CD14-positive monocyte (primary cell): ENCODE data around the gene PHACTR3. TPM values are rescaled to one million over a fixed set of nuclear protein-coding genes. Genes with fewer than 3 reads are reported as not detected.

Experiments
- DNase-seq, 3 donors: peaks; one replicate each; pipeline ENCODE4 v3.0.0-alpha.2; 2011 to 2022
- H2AFZ ChIP-seq: 2 replicates; pipeline ENCODE4 v1.6.0; 2012; ENCODE audit warnings: mild to moderate bottlenecking, low read depth, low read length, inconsistent platforms; ENCODE audit not compliant: insufficient read depth, poor library complexity, severe bottlenecking
- H3K27ac ChIP-seq, 2 donors: 1 replicate in 1 of 2; 2 replicates in 1 of 2; pipeline ENCODE4 v1.5.1; 2012 to 2013; ENCODE audit warnings: low read length in 2 of 2, control low read depth in 1 of 2, inconsistent platforms in 1 of 2, low read depth in 1 of 2, mild to moderate bottlenecking in 1 of 2
- H3K27me3 ChIP-seq, 2 donors: one replicate each; pipeline versions ENCODE4 v1.6.0 to v1.6.1; 2011 to 2013; ENCODE audit warnings: low read length in 2 of 2; ENCODE audit not compliant: control insufficient read depth in 2 of 2, insufficient read depth in 2 of 2
- H3K36me3 ChIP-seq, 2 donors: replicated peaks in 1 of 2; 1 replicate in 1 of 2; 2 replicates in 1 of 2; pipeline versions ENCODE4 v1.5.1 to v1.6.1; 2012 to 2013; ENCODE audit warnings: low read length in 2 of 2, control low read depth in 1 of 2, inconsistent platforms in 1 of 2, mild to moderate bottlenecking in 1 of 2; ENCODE audit not compliant: insufficient read depth in 2 of 2, control insufficient read depth in 1 of 2
- H3K4me1 ChIP-seq, 2 donors: 1 replicate in 1 of 2; 2 replicates in 1 of 2; pipeline versions ENCODE4 v1.5.1 to v1.6.1; 2012 to 2013; ENCODE audit warnings: low read length in 2 of 2, control low read depth in 1 of 2, inconsistent platforms in 1 of 2, mild to moderate bottlenecking in 1 of 2, moderate library complexity in 1 of 2; ENCODE audit not compliant: insufficient read depth in 2 of 2, control insufficient read depth in 1 of 2
- H3K4me2 ChIP-seq: replicated peaks from 2 replicates; pipeline ENCODE3; 2012; ENCODE audit warnings: low read length, moderate library complexity, mild to moderate bottlenecking; ENCODE audit not compliant: poor library complexity, severe bottlenecking; ENCODE audit errors: extremely low read depth
- H3K4me3 ChIP-seq, 3 experiments: fragments of 200-600 bp in 1 of 3; sonication (generic) in 1 of 3; replicated peaks in 1 of 3; 1 replicate in 2 of 3; 2 replicates in 1 of 3; pipeline ENCODE4 v1.5.1; 2011 to 2013; ENCODE audit warnings: low read length in 3 of 3, mild to moderate bottlenecking in 3 of 3, control low read depth in 2 of 3, low read depth in 2 of 3, inconsistent platforms in 1 of 3, moderate library complexity in 1 of 3
- H3K79me2 ChIP-seq: 2 replicates; pipeline ENCODE4 v1.6.0; 2012; ENCODE audit warnings: mild to moderate bottlenecking, control low read depth, inconsistent platforms, low read length, moderate library complexity; ENCODE audit not compliant: insufficient read depth
- H3K9ac ChIP-seq: 2 replicates; pipeline ENCODE4 v1.6.0; 2017; ENCODE audit warnings: low read length, mild to moderate bottlenecking; ENCODE audit not compliant: insufficient read depth, poor library complexity, severe bottlenecking
- H3K9me3 ChIP-seq, 2 donors: replicated peaks in 1 of 2; 1 replicate in 1 of 2; 2 replicates in 1 of 2; pipeline versions ENCODE4 v1.5.1 to v1.6.1; 2012 to 2013; ENCODE audit warnings: low read length in 2 of 2, control low read depth in 1 of 2; ENCODE audit not compliant: control insufficient read depth in 1 of 2, insufficient read depth in 1 of 2
- H4K20me1 ChIP-seq: 2 replicates; pipeline ENCODE4 v1.6.0; 2012; ENCODE audit warnings: mild to moderate bottlenecking, low read length, control low read depth, moderate library complexity; ENCODE audit not compliant: insufficient read depth
- H3K27ac Mint-ChIP-seq, 7 donors: one replicate each; pipeline ENCODE4 v1.8.0; 2020; ENCODE audit warnings: mild to moderate bottlenecking in 7 of 7, mixed read lengths in 7 of 7, moderate library complexity in 6 of 7, inconsistent platforms in 2 of 7
- H3K27me3 Mint-ChIP-seq, 3 donors: one replicate each; pipeline ENCODE4 v1.8.0; 2021 to 2022; ENCODE audit warnings: low read depth in 3 of 3, mild to moderate bottlenecking in 3 of 3, mixed read lengths in 3 of 3, moderate library complexity in 3 of 3, inconsistent platforms in 1 of 3
- H3K36me3 Mint-ChIP-seq, 2 donors: one replicate each; pipeline ENCODE4 v1.8.0; 2020; ENCODE audit warnings: mixed read lengths in 2 of 2, inconsistent platforms in 1 of 2, mild to moderate bottlenecking in 1 of 2
- H3K4me1 Mint-ChIP-seq: one replicate; pipeline ENCODE4 v1.8.0; 2020; ENCODE audit warnings: mild to moderate bottlenecking, mixed read lengths
- H3K4me3 Mint-ChIP-seq, 2 donors: one replicate each; pipeline ENCODE4 v1.8.0; 2020; ENCODE audit warnings: mild to moderate bottlenecking in 2 of 2, mixed read lengths in 2 of 2, moderate library complexity in 1 of 2
- H3K9me3 Mint-ChIP-seq, 7 donors: one replicate each; pipeline ENCODE4 v1.8.0; 2020 to 2022; ENCODE audit warnings: mixed read lengths in 7 of 7, mild to moderate bottlenecking in 6 of 7, moderate library complexity in 6 of 7, inconsistent platforms in 2 of 7
- WGBS: methylation state at CpG from one replicate; pipeline ENCODE4 v1.1.5; 2013; ENCODE audit warnings: missing lambda C conversion rate; ENCODE audit not compliant: insufficient coverage; 5-methylcytosine and 5-hydroxymethylcytosine counted together
- intact Hi-C, 2 donors: fragments of 100-400 bp; cut with micrococcal nuclease; formaldehyde crosslinking; loops; one replicate each; pipeline versions ENCODE4 v1.15.0 to v1.15.1; 2023
- polyA plus RNA-seq, 3 donors: library from polyadenylated mRNA; depleted of rRNA in 1 of 3; unstranded in 2 of 3; stranded (reverse) in 1 of 3; fragments of 300-500 nt in 2 of 3; fragments of >200 nt in 1 of 3; fragmentation: Illumina TruSeq in 2 of 3; gene quantifications; 1 replicate in 2 of 3; 2 replicates in 1 of 3; pipeline ENCODE4 v1.2.3, GENCODE V29; 2012 to 2021
- TF ChIP-seq, protein P1 (sequence below): fragments of 200-600 bp; IDR thresholded peaks from one replicate; pipeline ENCODE4 v1.8.0; 2022; ENCODE audit warnings: antibody characterized with exemption, mild to moderate bottlenecking

PHACTR3 gene
- polyA plus RNA-seq, 3 donors, result 0.11 to 0.17 TPM; not detected in 1

DNA sequence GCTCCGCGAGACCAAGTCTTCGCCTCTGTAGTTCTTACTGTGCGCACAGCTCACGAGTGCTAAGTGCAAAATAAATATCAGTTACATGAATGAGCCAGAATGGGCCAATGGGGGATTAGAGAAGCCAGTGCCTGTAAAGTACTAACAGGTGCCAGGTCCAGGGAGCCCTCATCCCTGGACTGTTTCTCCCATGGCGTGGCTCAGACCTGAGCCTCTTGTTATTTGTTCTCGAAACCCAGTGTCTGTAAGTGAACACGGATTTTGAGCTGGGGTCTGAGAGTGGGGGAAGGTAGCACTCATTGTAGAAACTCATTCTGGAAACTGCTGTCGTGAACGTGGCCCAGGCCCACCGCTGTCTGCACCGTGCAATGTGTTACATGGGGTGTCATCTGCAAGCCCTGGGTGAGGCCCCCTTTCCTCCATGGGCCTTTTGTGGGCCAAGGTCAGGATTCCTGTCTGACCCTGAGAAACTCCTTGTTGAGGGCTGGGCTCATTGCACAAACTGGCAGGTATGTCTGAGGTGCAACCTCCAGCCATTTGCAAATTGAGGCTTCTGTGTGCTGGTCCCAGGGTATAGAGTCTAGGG lies 174.4 kb downstream of the PHACTR3 start:
- 95% methylated on average over 12 of the region's 12 CpGs for WGBS
- Histone ChIP-seq H3K36me3 (no peaks in the 10 kb centered on the region), H3K27ac (no peak overlapping the region), H3K4me2 (no peak overlapping the region), H3K27me3 (no peaks in the 10 kb centered on the region), H3K9me3 (no peaks in the 10 kb centered on the region), H2AFZ (no peak overlapping the region), H3K4me1 (no peaks in the 10 kb centered on the region), H3K4me3 (no peak overlapping the region), H3K79me2 (no peaks in the 10 kb centered on the region), H4K20me1 (no peaks in the 10 kb centered on the region), H3K9ac (no peak overlapping the region)
- no peak for DNase-seq
- Mint-ChIP-seq H3K27me3 (peaks cover 2 to 8% (median 6%) of the 10 kb centered on the region in 3 donors), H3K27ac (no peak overlapping the region), H3K9me3 (peaks cover 0 to 3% (median 0%) of the 10 kb centered on the region in 7 donors), H3K4me1 (no peaks in the 10 kb centered on the region), H3K36me3 (no peaks in the 10 kb centered on the region), H3K4me3 (no peak overlapping the region)
- TF ChIP-seq, protein P1, sequence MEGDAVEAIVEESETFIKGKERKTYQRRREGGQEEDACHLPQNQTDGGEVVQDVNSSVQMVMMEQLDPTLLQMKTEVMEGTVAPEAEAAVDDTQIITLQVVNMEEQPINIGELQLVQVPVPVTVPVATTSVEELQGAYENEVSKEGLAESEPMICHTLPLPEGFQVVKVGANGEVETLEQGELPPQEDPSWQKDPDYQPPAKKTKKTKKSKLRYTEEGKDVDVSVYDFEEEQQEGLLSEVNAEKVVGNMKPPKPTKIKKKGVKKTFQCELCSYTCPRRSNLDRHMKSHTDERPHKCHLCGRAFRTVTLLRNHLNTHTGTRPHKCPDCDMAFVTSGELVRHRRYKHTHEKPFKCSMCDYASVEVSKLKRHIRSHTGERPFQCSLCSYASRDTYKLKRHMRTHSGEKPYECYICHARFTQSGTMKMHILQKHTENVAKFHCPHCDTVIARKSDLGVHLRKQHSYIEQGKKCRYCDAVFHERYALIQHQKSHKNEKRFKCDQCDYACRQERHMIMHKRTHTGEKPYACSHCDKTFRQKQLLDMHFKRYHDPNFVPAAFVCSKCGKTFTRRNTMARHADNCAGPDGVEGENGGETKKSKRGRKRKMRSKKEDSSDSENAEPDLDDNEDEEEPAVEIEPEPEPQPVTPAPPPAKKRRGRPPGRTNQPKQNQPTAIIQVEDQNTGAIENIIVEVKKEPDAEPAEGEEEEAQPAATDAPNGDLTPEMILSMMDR, result no peak
- intact Hi-C loops, result no loop called here

DNA sequence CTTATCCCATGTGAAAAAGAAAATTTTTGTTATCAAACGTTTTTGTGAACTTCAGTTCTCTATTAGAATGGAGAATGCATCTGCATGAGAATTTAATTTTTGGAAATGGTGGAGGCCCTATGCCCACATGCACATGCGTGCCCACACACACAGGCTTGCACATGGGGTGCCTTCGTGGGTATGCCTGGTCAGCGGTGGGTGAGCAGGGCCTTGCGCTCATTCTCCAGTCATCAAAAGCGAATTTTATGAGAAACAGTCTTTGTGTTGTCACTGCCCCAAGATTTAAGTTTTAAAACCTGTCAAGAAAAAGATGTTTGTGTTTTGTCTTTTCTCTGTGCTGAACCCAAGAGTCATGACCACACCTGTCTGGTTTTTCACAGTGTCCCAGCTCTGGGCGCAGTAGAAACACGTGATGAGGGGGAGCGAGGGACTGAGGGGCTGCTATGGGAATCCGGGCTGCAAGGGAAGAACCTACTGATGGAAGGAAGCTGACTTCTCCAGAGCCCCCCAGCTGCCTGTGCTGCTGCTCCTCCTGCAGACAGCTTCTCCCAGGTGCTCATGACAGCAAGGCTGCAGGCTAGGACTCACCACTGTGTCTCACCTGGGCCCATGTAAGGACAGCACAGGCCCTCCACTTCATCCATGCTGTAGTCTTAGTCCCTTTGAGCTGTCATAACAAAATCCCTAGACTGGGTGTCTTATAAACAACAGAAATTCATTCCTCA lies 175.5 kb downstream of the PHACTR3 start:
- H3K9me3 Mint-ChIP-seq, result peaks cover 0 to 3% (median 0%) of the 10 kb centered on the region in 7 donors
- Histone ChIP-seq H3K79me2 (no peaks in the 10 kb centered on the region), H2AFZ (no peak overlapping the region), H3K4me1 (no peaks in the 10 kb centered on the region), H3K9ac (no peak overlapping the region), H4K20me1 (no peaks in the 10 kb centered on the region), H3K36me3 (no peaks in the 10 kb centered on the region), H3K27me3 (no peaks in the 10 kb centered on the region), H3K9me3 (no peaks in the 10 kb centered on the region), H3K4me2 (no peak overlapping the region), H3K27ac (no peak overlapping the region), H3K4me3 (no peak overlapping the region)
- intact Hi-C loops, result no loop called here
- no peak overlapping the region for H3K27ac Mint-ChIP-seq
- no peaks in the 10 kb centered on the region for H3K4me1 Mint-ChIP-seq
- no peak for DNase-seq
- WGBS, result 85% methylated on average over 9 of the region's 10 CpGs
- H3K4me3 Mint-ChIP-seq, result no peak overlapping the region
- TF ChIP-seq, protein P1, result no peak
- no peaks in the 10 kb centered on the region for H3K36me3 Mint-ChIP-seq
- H3K27me3 Mint-ChIP-seq, result peaks cover 2 to 9% (median 3%) of the 10 kb centered on the region in 3 donors
